ENCODE results near the gene COPG1. TPM values are rescaled to one million over a fixed set of nuclear protein-coding genes. Genes with fewer than 3 reads are reported as not detected.

The COPG1 gene
- total and polyA plus RNA-seq, 9 of the 15 experiments (the other 6 are each of a cell fraction or from before 2014, with no cell fraction given) = 40.3 to 105 (median 62.4) TPM

GRCh38 chr3:129249284-129250065, at the start of gene COPG1 (continued):
- TF ChIP-seq ZBTB40 (IDR thresholded peaks at IDR 0.05) (no peak), ZBTB40 (CRISPR knock-in tag; IDR thresholded peaks at IDR 0.05) (no peak), HEY1 (CRISPR knock-in tag; IDR thresholded peaks at IDR 0.05; ENCODE audit: borderline replicate concordance) (no peak), ARNT (IDR thresholded peaks at IDR 0.05) (no peak), ATF7 (IDR thresholded peaks at IDR 0.05) (peak; percentile 35), ZNF780A (CRISPR knock-in tag; IDR thresholded peaks at IDR 0.05) (no peak), POU5F1 (IDR thresholded peaks at IDR 0.05; ENCODE audit: borderline replicate concordance, low read depth, low read length, partially characterized antibody) (no peak), USF1 (CRISPR knock-in tag; IDR thresholded peaks at IDR 0.05) (0 out of 2 replicates have a peak, but pooled peaks have one; percentile 15), HDAC3 (IDR thresholded peaks at IDR 0.05; ENCODE audit: borderline replicate concordance, partially characterized antibody) (no peak), NCOA2 (IDR thresholded peaks at IDR 0.05; ENCODE audit: partially characterized antibody in 2 of 2) (no peak), NFRKB (IDR thresholded peaks at IDR 0.05; ENCODE audit: low read depth) (peak; percentile 47; the same call in 1 of the 2 replicates), ATF2 (CRISPR knock-in tag; IDR thresholded peaks at IDR 0.05) (no peak), ILF3 (IDR thresholded peaks at IDR 0.05; ENCODE audit: borderline replicate concordance) (no peak), ZZZ3 (IDR thresholded peaks at IDR 0.05) (no peak), SNAPC5 (CRISPR knock-in tag; IDR thresholded peaks at IDR 0.05) (no peak), POLR3G (IDR thresholded peaks at IDR 0.05; ENCODE audit: extremely low read depth, insufficient read length, insufficient replicate concordance) (no peak), TFAM (CRISPR knock-in tag; conservative IDR thresholded peaks at IDR 0.05) (no peak)

Data from K562 (cell line).